GM19395 (cell line): ENCODE measurements around the gene LCN12.

ENCODE experiments used
- ATAC-seq: cut with Tn5 transposase; IDR thresholded peaks from one replicate; pipeline ENCODE4 v1.9.1; 2021; ENCODE audit warnings: mild to moderate bottlenecking, moderate library complexity; ENCODE audit not compliant: unreplicated experiment

Gene LCN12

GRCh38 chr9:136956604-136957003 is 4.5 kb downstream of the LCN12 start:
- ATAC-seq = no peak

DNA sequence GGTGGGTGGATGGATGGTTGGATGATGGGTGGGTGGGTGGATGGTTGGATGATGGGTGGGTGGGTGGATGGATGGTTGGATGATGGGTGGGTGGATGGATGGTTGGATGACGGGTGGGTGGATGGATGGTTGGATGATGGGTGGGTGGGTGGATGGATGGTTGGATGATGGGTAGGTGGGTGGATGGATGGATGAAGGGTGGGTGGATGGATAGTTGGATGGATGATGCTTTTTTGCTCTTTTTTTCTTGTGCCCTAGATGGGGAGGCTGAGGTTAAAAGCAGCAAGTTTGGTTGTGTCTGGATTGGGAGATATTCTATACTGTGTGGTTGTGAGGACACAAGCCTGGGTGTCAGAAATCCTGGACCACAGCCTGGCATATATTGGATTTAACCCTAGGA is 5.4 kb downstream of the LCN12 start:
- no peak for ATAC-seq

GRCh38 chr9:136957901-136958300 is 5.8 kb downstream of the LCN12 start:
- ATAC-seq = no peak

DNA sequence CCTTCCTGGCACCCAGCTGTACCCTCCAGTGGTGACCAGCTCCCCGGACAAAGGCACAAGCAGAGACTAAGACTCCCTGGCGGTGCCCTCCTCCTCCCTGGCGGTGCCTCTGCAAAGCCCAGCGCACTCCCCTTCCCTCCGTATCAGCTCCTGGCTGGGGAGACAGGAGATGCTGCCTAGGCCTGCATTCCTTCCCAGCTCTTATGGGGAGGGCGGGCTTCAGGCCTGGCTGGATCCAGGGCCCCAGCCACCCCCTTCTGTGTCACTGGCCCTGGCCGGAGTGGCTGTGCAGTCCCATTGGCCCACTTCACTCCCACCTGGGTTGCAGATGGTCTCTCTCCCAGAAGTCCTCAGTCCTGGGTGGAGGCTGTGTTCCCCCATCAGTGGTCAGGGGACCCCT is 6.4 kb downstream of the LCN12 start:
- no peak for ATAC-seq

- ATAC-seq = no peak
Measured at GRCh38 chr9:136958898-136959850, 7.1 kb downstream of the LCN12 start.

GRCh38 chr9:136960212-136960937 is 8.3 kb downstream of the LCN12 start:
- no peak for ATAC-seq

GRCh38 chr9:136960938-136961275 is 8.8 kb downstream of the LCN12 start:
- no peak for ATAC-seq

- no peak for ATAC-seq
Measured at GRCh38 chr9:136961279-136962065, 9.4 kb downstream of the LCN12 start.

GRCh38 chr9:136962163-136962562 is 10.1 kb downstream of the LCN12 start:
- ATAC-seq = no peak

- ATAC-seq = no peak
Measured at GRCh38 chr9:136962701-136963248, 10.7 kb downstream of the LCN12 start.

DNA sequence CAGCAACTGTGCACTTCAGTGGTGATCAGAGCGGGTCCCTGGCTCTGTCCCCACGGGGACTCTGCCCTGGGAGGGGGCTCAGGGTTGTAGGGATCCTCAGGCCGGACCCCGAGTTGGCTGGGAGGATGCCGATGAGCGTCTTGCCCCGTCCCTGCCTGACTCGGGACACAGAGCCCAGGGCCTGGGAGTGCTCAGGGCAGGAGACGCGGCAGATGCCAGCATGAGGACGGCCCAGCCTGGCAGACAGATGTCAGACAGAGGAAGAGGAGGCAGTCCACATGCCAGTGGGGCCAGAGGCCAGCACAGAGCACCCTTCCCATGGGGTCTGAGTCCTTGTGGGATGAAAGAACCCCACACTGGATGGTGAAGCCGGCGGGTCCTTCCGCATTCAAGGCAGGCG is 11.3 kb downstream of the LCN12 start:
- no peak for ATAC-seq

GRCh38 chr9:136963751-136964150 is 11.7 kb downstream of the LCN12 start:
- no peak for ATAC-seq

- ATAC-seq = no peak
Measured at GRCh38 chr9:136964171-136964689, 12.2 kb downstream of the LCN12 start.

GRCh38 chr9:136964833-136965422 is 12.9 kb downstream of the LCN12 start:
- ATAC-seq = no peak

DNA sequence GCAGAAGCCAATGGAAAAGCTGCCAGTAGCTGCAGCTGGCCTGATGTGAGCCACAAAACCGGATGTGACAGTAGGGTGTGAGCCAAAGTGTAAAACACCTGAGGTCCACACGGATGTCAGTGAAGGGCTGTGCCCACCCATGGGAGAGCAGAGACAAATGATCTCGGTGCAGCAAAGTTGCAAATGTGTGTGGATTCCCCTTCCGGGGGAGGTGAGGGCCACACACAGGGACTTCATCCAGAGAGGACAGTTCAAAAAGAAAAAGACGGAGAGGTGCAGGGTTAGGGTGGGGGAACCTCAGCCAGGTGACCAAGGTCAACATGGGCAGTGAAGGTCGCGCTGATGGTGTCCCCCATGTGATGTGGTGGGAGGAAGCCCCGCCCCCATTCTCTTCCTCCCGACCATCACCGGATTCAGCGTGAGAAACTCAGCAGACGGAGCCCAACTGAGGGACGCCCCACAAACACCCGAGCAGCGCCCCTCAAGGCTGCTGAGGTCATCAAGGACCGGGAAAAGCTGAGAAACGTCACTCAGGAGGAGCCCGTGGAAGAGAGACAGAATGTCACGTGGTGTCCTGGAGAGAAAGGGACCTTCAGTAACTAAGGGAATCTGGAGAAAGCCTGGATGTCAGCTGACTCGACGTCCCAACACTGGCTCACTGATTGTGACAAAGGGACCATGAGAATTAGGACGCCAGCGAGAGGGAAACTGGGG is 13.9 kb downstream of the LCN12 start:
- ATAC-seq = no peak

DNA sequence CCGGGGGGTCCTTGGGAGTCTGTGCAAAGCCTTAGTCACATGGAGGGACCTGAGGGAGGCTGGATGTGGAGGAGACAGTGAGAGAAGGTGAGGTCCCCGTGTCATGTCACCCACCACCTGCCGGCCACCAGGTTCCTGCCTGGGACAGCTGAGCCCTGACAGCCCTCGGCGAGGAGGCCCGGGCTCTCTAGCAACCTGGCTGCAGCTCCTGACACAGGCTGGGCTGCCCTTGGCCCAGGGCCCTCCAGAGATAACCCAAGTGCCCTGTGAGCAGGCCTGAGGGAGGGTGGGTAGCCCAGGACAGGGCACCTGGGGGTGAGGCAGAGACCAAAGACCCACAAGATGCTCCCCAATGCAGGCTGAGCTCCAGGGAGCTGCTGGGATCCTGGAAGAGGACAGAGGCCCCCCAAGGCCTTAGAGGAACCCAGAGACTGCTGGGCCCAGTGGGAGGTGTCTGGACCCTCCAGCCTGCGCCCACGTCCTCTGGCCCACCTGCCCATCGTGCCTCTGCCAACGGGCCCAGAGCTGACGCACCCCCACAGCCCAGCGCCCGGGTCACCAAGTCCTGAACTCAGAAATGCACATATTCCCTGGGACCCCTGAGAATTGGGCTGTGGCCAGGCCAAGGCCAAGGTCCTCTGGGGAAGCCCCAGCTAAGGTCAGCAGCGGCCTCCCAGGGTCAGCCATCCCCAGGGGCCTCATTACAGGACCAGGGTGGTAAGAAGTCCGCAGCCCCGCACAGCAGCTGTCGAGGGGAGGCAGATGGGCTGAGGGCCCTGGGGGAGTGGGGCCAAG is 16.5 kb downstream of the LCN12 start:
- no peak for ATAC-seq

- no peak for ATAC-seq
Measured at GRCh38 chr9:136969150-136969549, 17.1 kb downstream of the LCN12 start.

GRCh38 chr9:136969774-136970173 is 17.7 kb downstream of the LCN12 start:
- ATAC-seq = no peak

DNA sequence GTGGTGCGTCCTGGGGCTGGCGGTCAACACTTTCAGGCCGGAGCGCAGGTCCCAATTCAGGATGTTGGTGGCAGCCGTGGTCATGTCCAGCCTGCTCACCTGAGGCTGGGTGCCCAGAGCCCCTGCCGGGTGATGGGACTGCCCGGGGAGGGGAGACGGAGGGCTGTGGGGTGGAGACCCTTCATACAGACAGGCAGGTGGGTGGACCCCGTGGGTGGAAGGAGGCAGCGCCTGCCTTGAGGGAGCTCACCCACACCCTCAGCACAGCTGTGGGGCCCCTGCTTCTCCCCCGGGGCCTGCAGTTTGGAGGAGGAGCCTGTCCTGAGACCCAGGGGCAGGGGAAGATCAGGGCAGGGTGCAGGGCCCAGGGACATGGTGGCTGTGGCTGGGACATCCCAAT is 18.3 kb downstream of the LCN12 start:
- no peak for ATAC-seq
